ENCODE results near the gene MLC1. TPM values are rescaled to one million over a fixed set of nuclear protein-coding genes. Genes with fewer than 3 reads are reported as not detected.

MLC1 gene
- total RNA-seq, 1 donor from 2014 or later = 0.32 TPM

GRCh38 chr22:50084614-50085021, 608 bp downstream of the MLC1 start:
- Histone ChIP-seq H3K4me1 (peaks cover 0 to 4% of the 10 kb centered on the region in 2 donors), H3K27me3 (no peaks in the 10 kb centered on the region), H3K4me3 (no peak overlapping the region), H3K9me3 (no peaks in the 10 kb centered on the region), H3K36me3 (no peaks in the 10 kb centered on the region), H3K27ac (no peak overlapping the region)
- intact Hi-C loops (cut with DNase I) = no loop called here
- TF ChIP-seq CTCF (IDR thresholded peaks at IDR 0.05) = no peak
- no peak for DNase-seq (ENCODE audit: low spot score in 2 of 2)

- Histone ChIP-seq H3K27me3 (no peaks in the 10 kb centered on the region), H3K36me3 (no peaks in the 10 kb centered on the region), H3K9me3 (no peaks in the 10 kb centered on the region), H3K27ac (no peak overlapping the region), H3K4me1 (peaks cover 0 to 4% of the 10 kb centered on the region in 2 donors), H3K4me3 (no peak overlapping the region)
- DNase-seq (ENCODE audit: low spot score in 2 of 2) = no peak
- intact Hi-C loops (cut with DNase I) = no loop called here
- no peak for TF ChIP-seq CTCF (IDR thresholded peaks at IDR 0.05)
These were observed 1.1 kb downstream of the MLC1 start for GRCh38 chr22:50084080-50084477.

- no peaks in the 10 kb centered on the region for H3K9me3 ChIP-seq
- no peak overlapping the region for H3K4me3 ChIP-seq
- no peaks in the 10 kb centered on the region for H3K36me3 ChIP-seq
- intact Hi-C loops (cut with DNase I) = no loop called here
- peaks cover 0 to 4% of the 10 kb centered on the region in 2 donors for H3K4me1 ChIP-seq
- no peak for DNase-seq (ENCODE audit: low spot score in 2 of 2)
- H3K27me3 ChIP-seq = no peaks in the 10 kb centered on the region
- TF ChIP-seq CTCF (IDR thresholded peaks at IDR 0.05) = no peak
- no peak overlapping the region for H3K27ac ChIP-seq
These were observed 1.7 kb downstream of the MLC1 start for GRCh38 chr22:50083462-50084079.

GRCh38 chr22:50082961-50083461, 2.2 kb downstream of the MLC1 start:
- Histone ChIP-seq H3K27ac (no peak overlapping the region), H3K9me3 (no peaks in the 10 kb centered on the region), H3K27me3 (no peaks in the 10 kb centered on the region), H3K4me3 (no peak overlapping the region), H3K4me1 (peaks cover 0 to 4% of the 10 kb centered on the region in 2 donors), H3K36me3 (no peaks in the 10 kb centered on the region)
- intact Hi-C loops (cut with DNase I) = no loop called here
- no peak for DNase-seq (ENCODE audit: low spot score in 2 of 2)
- no peak for TF ChIP-seq CTCF (IDR thresholded peaks at IDR 0.05)

GRCh38 chr22:50082197-50082715, 3.0 kb downstream of the MLC1 start:
- no peak for DNase-seq (ENCODE audit: low spot score in 2 of 2)
- TF ChIP-seq CTCF (IDR thresholded peaks at IDR 0.05) = no peak
- no peak overlapping the region for H3K27ac ChIP-seq
- no peaks in the 10 kb centered on the region for H3K9me3 ChIP-seq
- peaks cover 0 to 4% of the 10 kb centered on the region in 2 donors for H3K4me1 ChIP-seq
- no peaks in the 10 kb centered on the region for H3K27me3 ChIP-seq
- no peaks in the 10 kb centered on the region for H3K36me3 ChIP-seq
- intact Hi-C loops (cut with DNase I) = no loop called here
- H3K4me3 ChIP-seq = no peak overlapping the region
